Right hindlimb (tissue), 1 donor: Measurements from ENCODE around the gene MPST.
"Not testable (repeated sequence)": the region's sequence is repeated elsewhere in the genome, so short reads cannot be mapped to it uniquely, and the experiment has no call there.

Experiments
- DNase-seq: peaks from one replicate; pipeline ENCODE4 v3.0.0-alpha.2; 2018

The MPST gene

DNA sequence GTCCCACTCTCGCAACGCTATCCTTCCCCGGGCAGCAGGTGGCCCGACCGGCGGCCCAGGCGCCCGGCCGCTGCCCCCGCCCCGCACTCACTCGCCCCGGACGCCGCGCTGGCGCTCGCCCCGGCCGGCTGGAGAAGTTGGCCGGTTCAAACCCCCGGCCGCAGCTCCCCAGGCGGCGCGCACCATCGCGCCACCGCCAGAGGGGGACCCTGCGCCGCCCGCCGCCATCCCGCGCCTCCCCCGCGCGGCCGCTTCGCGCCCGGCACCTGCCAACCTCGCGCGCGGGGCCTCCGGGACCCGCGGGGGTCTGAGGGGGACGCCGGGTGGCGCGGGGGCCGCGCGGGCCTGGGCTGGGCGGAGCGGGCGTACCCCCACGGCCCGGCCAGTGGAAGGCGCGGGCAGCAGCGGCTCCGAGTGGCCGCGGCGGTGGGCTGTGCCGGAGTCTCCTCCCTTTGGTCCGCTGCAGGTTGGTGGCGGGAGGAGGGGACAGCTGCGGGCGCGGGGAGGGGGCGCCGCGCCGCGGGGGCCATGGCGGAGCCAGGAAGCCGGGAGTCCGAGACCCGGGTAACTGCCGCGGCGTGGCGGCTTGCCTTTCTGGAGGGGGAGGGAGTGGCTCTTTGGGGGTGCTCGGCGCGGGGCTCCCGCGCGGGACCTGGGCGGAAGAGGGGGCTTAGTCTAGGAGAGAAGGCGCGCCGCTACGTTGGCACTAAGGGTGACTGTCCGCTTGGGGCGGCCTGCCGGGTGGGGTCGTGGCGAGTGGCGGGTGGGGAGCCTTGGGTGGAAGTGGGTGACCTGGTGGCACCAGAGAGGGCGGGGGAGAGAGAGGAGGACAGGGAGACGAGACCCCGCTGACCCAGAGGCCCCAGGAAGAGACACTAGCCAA, at the start of gene MPST, which contains the start of gene TST:
Gene MPST (plus strand): TSS at position 434 of the 883 bp plus-strand sequence. CDS start 95 bp downstream, at position 529.
Gene TST (minus strand): TSS at position 139 of the 883 bp plus-strand sequence. CDS start 715 bp downstream, outside the sequence.
- peak; percentile 89 for DNase-seq

GRCh38 chr22:36971341-36972125, 48.0 kb upstream of the MPST start:
- no peak for DNase-seq

GRCh38 chr22:36976606-36977005, 42.9 kb upstream of the MPST start:
- no peak for DNase-seq

GRCh38 chr22:36977401-36977861, 42.1 kb upstream of the MPST start:
- peak; percentile 34 for DNase-seq

DNA sequence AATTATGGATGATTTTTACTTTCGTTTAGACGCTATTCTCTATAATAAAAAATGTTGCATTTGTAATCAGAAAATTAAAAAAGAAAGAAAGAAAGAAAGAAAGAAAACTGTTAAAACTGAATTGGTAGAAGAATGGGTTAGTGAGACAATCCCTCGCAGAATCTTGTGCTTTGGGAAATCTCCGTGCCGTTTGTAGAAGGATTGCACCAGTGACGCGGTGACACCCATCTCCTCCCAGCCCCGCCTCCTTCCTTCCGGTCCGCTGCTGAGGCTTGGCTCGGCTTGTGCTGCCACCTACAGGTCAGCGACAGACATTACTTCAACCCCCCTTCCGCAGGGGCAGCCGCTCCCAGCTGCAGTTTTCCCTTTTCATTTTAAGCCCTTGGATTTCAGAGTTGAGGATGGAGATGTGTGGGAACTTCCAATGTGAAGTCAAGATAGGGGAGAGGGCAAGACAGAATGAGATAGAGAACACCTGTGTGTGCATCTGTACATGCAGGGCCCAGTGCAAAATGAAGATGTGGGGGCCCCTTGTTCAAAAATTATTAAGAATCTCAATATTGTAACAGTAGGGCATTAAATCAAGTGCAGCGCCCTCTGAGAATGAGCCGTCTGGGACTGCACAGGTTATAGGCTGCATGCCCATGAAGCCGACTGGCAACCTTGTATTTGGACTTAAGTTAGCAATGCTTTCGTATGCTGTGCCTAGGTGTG, 41.4 kb upstream of the MPST start:
- peak; percentile 93 for DNase-seq

- DNase-seq: no peak
Observed at GRCh38 chr22:36979016-36979910, 40.3 kb upstream of the MPST start.

DNA sequence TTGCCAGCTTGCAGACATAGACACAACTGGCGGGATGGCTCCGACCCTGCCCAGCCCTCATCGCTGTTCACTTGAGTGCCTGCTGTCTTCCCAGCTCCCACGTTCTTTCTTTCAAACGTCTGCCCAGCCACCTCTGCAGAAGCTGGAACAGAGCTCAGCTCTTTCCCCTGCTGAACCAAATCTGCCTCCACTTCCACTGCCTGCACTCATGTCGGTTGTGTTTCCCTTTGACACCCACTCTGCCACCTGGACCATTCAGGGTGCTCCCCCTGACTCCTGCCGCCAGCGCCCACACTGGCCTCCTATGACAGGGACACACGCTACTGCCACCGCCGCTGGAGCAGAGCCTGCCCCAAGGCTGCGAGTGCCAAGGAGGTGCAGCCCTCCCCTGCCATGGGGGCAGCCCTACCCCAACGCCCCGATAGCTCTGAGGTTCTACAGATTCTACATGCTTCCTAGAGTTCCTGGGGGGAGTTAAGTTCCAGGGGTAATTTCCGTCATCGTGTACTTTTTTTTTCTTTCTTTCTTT, 38.2 kb upstream of the MPST start:
- no peak for DNase-seq

DNA sequence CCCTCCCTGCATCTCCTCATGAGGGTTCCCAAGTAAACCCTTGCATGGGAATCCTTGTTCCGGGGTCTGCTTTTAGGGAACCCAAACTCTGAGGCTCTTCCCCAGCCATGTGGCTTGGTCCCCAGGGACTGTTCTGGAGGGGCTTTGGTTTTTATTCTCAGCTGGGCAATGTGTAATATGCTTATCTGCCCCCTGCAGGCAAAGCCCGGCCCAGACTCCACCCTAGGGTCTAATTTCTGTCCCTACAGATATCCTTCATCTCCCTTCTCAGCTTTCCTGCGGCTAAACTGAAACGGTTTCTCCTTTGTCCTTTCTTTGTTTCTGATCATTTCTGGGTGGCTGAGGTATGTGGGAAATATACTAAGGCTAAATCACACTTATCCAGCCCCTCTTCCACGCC, 37.4 kb upstream of the MPST start:
- DNase-seq: no peak

DNA sequence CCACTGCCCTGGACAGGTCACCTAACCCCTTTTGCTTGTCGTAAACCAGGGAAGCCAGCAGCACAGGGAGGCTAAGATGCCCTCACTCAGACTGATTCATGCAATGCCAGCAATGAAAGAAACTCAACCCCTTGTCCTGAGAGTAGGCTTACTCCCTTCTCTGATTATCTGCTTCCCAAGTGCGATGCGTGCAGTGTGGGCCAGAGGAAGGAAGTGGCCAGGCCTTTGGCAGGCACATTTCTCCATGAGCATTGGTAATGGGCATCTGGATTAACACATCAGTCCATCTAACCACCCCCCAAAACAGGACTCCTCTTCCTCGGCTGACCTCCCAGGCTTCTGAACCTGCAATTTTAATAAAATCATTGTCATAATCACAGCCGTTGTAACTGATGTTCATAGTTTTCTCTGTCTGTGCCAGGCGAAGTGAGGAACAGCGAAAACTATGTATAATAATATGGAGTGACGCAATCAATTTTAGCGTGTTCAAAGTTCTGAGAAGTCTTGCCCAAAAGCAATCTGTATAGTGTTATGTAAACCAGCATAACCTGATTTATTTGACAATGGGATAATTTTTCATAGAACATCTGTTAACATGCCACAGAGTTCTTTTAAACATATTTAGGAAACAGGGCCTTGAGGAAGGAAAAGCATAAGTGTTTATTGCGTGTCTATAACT, 34.2 kb upstream of the MPST start:
- DNase-seq: no peak

DNA sequence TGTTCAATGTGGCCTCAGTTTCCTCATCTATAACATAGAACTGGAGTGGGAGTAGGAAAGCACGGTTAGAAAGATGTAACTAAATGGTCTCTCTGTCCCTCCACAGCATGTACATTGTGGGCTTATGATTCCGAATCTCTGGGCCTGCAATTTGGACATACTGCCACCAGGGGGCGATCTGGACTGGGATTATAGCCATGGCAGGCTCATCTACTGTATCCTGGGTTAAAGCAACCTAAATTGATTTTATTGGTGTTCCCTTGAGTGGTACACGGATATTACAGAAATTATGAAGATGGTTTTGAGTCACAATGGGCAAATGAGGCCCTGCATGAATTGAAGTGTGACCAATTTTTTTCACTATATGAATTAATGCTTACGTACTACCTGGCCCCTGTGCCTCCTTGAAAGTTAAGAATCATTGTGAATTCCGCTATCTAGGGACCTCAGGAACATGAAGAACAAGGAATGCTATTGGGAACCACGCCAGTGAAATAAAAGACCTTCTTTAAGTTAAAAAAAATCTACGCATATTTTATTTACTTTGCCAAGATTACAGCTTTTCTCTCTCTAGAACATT, 33.2 kb upstream of the MPST start:
- no peak for DNase-seq

GRCh38 chr22:36988075-36988832, 31.3 kb upstream of the MPST start:
- DNase-seq: no peak

DNA sequence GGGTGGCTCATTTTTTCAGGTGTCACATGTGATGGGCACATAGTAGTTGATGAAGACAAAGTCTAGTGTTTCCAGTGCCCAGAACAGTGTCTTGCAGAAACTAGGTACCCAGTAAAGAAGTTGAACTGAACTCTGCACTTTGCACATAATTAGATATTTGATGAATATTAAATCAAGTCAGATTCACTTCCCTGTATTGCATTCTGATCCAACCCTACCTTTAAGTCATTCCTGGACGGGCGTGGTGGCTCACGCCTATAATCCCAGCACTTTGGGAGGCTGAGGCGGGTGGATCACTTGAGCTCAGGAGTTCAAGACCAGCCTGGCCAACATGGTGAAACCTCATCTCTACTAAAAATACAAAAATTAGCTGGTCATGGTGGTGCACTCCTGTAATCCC, 30.5 kb upstream of the MPST start:
- DNase-seq: not testable (repeated sequence)

DNA sequence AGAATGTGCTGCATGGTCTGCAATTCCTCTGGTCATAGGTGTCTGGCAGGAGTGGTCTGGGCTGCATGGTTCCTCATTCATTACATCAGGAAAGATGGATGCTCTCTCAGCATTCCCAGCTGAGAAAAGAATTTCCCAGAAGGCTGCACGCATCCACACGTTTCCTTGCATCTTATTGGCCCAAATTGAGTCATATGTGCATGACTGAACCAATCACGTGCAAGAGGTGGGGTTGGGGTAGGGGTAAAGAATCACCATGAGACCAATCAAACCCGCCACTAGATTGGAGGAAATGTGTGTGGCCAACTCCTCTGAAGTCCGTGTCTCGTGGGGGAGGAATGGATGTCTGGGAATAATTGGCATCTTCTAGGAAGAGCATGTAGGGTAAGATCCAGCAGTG, 29.1 kb upstream of the MPST start:
- no peak for DNase-seq

DNA sequence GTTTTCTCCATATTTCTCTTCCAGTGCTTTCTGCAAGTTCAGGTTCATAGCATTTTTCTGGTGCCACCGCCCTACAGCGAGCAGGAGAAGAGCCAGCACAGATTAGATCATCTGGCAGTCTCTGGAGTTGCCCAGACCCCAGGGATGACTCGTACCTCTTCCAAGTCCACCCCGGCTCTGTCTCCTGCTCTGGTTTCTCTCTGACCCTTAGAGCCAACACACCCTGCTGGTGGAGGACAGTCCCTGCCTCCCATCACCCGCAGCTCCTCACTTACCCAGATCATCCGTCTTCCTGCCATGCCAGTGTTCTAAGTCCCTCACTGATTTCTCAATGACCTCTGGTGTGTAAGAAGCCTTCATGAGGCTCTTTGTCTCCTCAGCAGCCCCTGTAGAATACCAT, 28.3 kb upstream of the MPST start:
- DNase-seq: no peak

GRCh38 chr22:36997746-36998145, 21.8 kb upstream of the MPST start:
- DNase-seq: no peak

DNA sequence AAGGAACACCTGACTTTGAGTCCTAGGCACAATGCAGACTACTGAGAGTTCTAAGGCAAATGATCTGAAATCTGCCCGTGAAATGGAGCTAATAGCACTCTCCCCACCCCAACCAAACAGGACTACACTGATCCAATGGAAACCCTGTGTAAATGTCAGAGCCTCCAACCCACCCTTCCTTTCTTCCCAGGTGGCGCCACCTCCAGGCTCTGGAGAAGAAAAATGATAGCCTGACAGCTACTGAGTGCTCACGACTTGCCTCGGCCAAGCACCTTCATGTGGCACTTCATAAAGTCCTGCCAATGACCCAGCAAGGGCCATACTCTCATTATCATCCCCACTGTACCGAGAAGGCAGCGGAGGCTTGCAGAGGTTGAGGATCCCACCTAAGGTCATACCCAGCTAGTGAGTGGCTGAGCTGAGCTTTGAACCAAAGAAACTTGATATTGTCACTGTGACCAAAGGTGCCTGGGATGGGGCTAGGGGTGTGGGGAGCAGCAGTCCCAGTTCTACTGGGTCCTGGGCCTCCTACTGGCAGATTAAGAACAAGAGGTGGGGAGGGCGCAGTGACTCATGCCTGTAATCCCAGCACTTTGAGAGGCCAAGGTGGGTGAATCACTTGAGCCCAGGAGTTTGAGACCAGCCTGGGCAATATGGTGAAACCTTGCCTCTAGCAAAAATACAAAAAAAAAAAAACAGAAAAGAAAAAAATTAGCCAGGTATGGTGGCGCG, 20.8 kb upstream of the MPST start:
- no peak for DNase-seq

GRCh38 chr22:36999463-36999862, 20.1 kb upstream of the MPST start:
- no peak for DNase-seq

GRCh38 chr22:37000676-37001534, 18.6 kb upstream of the MPST start:
- no peak for DNase-seq
